Activated naive CD8-positive, alpha-beta T cell treated with anti-CD3 and anti-CD28 coated beads, Interleukin-2, amount 10 ng/mL, durations not matched to agents 7 days and 5 days (primary cell): Measurements from ENCODE around the gene SYTL3. TPM values are rescaled to one million over a fixed set of nuclear protein-coding genes. Genes with fewer than 3 reads are reported as not detected.
A peak's percentile ranks its signal among the peaks of the same experiment; 100 is the strongest.
"Not testable (repeated sequence)": the region's sequence is repeated elsewhere in the genome, so short reads cannot be mapped to it uniquely, and the experiment has no call there.

Experiments used
- ATAC-seq: fragments of 150-1000 bp; cut with Tn5 transposase; one replicate; pipeline ENCODE4 v1.10.0; 2021; ENCODE audit warnings: low read depth, moderate library complexity
- POLR2A ChIA-PET: fragments of 350-600 bp; sonication (Branson Sonifier 250); formaldehyde crosslinking; loops from one replicate; lab custom pipeline; 2021; ENCODE audit warnings: antibody characterized with exemption; lab: Charles Lee
- DNase-seq: peaks from one replicate; pipeline ENCODE4 v3.0.0; 2021
- H3K27ac Mint-ChIP-seq: one replicate; pipeline ENCODE4 v1.8.0; 2022; ENCODE audit warnings: mild to moderate bottlenecking, mixed read lengths
- H3K27me3 Mint-ChIP-seq: one replicate; pipeline ENCODE4 v1.8.0; 2022; ENCODE audit warnings: mild to moderate bottlenecking, moderate library complexity, mixed read lengths
- H3K36me3 Mint-ChIP-seq: one replicate; pipeline ENCODE4 v1.8.0; 2021; ENCODE audit warnings: mild to moderate bottlenecking, mixed read lengths
- H3K4me1 Mint-ChIP-seq: one replicate; pipeline ENCODE4 v1.8.0; 2021; ENCODE audit warnings: mixed read lengths
- H3K4me3 Mint-ChIP-seq: one replicate; pipeline ENCODE4 v1.8.0; 2022; ENCODE audit warnings: mild to moderate bottlenecking, moderate library complexity, mixed read lengths
- H3K9me3 Mint-ChIP-seq: one replicate; pipeline ENCODE4 v1.8.0; 2021; ENCODE audit warnings: mixed read lengths
- total RNA-seq, 2 experiments: library from RNA; stranded (reverse); gene quantifications; one replicate each; pipeline ENCODE4 v1.2.3, GENCODE V29; 2021

Gene SYTL3
- total RNA-seq, 2 experiments from 2014 or later: 65.3 to 71.7 TPM

GRCh38 chr6:158627168-158627939, 22.5 kb upstream of the SYTL3 start:
- POLR2A ChIA-PET: no interaction called here
- Mint-ChIP-seq H3K9me3 (no peaks in the 10 kb centered on the region), H3K4me1 (peaks cover 14% of the 10 kb centered on the region), H3K27me3 (no peaks in the 10 kb centered on the region), H3K36me3 (peaks cover 26% of the 10 kb centered on the region), H3K27ac (peak overlapping the region; percentile 1), H3K4me3 (no peak overlapping the region)
- ATAC-seq (no peak), DNase-seq (no peak)

- POLR2A ChIA-PET: no interaction called here
These were observed 22.0 kb upstream of the SYTL3 start for GRCh38 chr6:158627940-158628211.

GRCh38 chr6:158628542-158628941, 21.3 kb upstream of the SYTL3 start:
- Mint-ChIP-seq H3K27me3 (no peaks in the 10 kb centered on the region), H3K9me3 (no peaks in the 10 kb centered on the region), H3K4me1 (peaks cover 17% of the 10 kb centered on the region), H3K4me3 (no peak overlapping the region), H3K36me3 (peaks cover 27% of the 10 kb centered on the region), H3K27ac (no peak overlapping the region)
- ATAC-seq: no peak
- no peak for DNase-seq
- POLR2A ChIA-PET: interaction anchor here (1.1 kb wide), 1 partner anchor 357 kb away, joined by 3 read pairs; no protein-coding TSS in a partner anchor

More at GRCh38 chr6:158627940-158628211, 22.0 kb upstream of the SYTL3 start:
- Mint-ChIP-seq H3K27me3 (no peaks in the 10 kb centered on the region), H3K27ac (no peak overlapping the region), H3K4me3 (no peak overlapping the region), H3K9me3 (no peaks in the 10 kb centered on the region), H3K4me1 (peaks cover 14% of the 10 kb centered on the region), H3K36me3 (peaks cover 24% of the 10 kb centered on the region)
- no peak for ATAC-seq
- no peak for DNase-seq

GRCh38 chr6:158629367-158630221, 20.3 kb upstream of the SYTL3 start:
- H3K27me3 Mint-ChIP-seq: no peaks in the 10 kb centered on the region
- peaks cover 16% of the 10 kb centered on the region for H3K4me1 Mint-ChIP-seq
- DNase-seq: no peak
- no peak for ATAC-seq
- no peaks in the 10 kb centered on the region for H3K9me3 Mint-ChIP-seq
- H3K4me3 Mint-ChIP-seq: no peak overlapping the region
- POLR2A ChIA-PET: interaction anchor here (1.1 kb wide), 1 partner anchor 20 kb away, joined by 3 read pairs; no protein-coding TSS in a partner anchor
- H3K36me3 Mint-ChIP-seq: peaks cover 27% of the 10 kb centered on the region
- peak overlapping the region; percentile 37 for H3K27ac Mint-ChIP-seq

- Mint-ChIP-seq H3K36me3 (peaks cover 29% of the 10 kb centered on the region), H3K4me1 (peaks cover 29% of the 10 kb centered on the region), H3K4me3 (no peak overlapping the region), H3K27me3 (no peaks in the 10 kb centered on the region), H3K9me3 (no peaks in the 10 kb centered on the region), H3K27ac (peak overlapping the region; percentile 66)
- no peak for DNase-seq
- POLR2A ChIA-PET: interaction anchor here (1.1 kb wide), 1 partner anchor 13 kb away, joined by 3 read pairs; no protein-coding TSS in a partner anchor
- ATAC-seq: no peak
These were observed 18.8 kb upstream of the SYTL3 start for GRCh38 chr6:158630938-158631616.

GRCh38 chr6:158631678-158632537, 17.9 kb upstream of the SYTL3 start:
- Mint-ChIP-seq H3K4me1 (peaks cover 36% of the 10 kb centered on the region), H3K27me3 (no peaks in the 10 kb centered on the region), H3K27ac (peak overlapping the region; percentile 66), H3K36me3 (peaks cover 30% of the 10 kb centered on the region), H3K9me3 (no peaks in the 10 kb centered on the region), H3K4me3 (no peak overlapping the region)
- ATAC-seq (no peak), DNase-seq (no peak)
- POLR2A ChIA-PET: interaction anchor here (1.1 to 4.0 kb wide), 2 partner anchors 12 kb away, joined by 3 to 19 read pairs; partner anchors contain the start of gene DYNLT1

- H3K9me3 Mint-ChIP-seq, DNase-seq, H3K4me3 Mint-ChIP-seq, H3K27me3 Mint-ChIP-seq, ATAC-seq: not testable (repeated sequence)
- Mint-ChIP-seq H3K27ac (peak overlapping the region; percentile 5), H3K36me3 (peaks cover 34% of the 10 kb centered on the region), H3K4me1 (peaks cover 39% of the 10 kb centered on the region)
- POLR2A ChIA-PET: interaction anchor here (4.0 kb wide), 1 partner anchor 11 kb away, joined by 19 read pairs; the partner anchor contains the start of gene DYNLT1
These were observed 17.2 kb upstream of the SYTL3 start for GRCh38 chr6:158632538-158633119.

GRCh38 chr6:158633127-158633526, 16.7 kb upstream of the SYTL3 start:
- DNase-seq: no peak
- POLR2A ChIA-PET: interaction anchor here (4.0 kb wide), 1 partner anchor 11 kb away, joined by 19 read pairs; the partner anchor contains the start of gene DYNLT1
- Mint-ChIP-seq H3K27me3 (no peaks in the 10 kb centered on the region), H3K4me1 (peaks cover 39% of the 10 kb centered on the region), H3K4me3 (no peak overlapping the region), H3K36me3 (peaks cover 34% of the 10 kb centered on the region), H3K27ac (peak overlapping the region; percentile 34), H3K9me3 (no peaks in the 10 kb centered on the region)
- ATAC-seq: no peak

GRCh38 chr6:158634695-158635426, 15.0 kb upstream of the SYTL3 start:
- no peak for DNase-seq
- peak overlapping the region; percentile 22 for H3K4me3 Mint-ChIP-seq
- H3K27me3 Mint-ChIP-seq: no peaks in the 10 kb centered on the region
- H3K27ac Mint-ChIP-seq: peak overlapping the region; percentile 70
- no peaks in the 10 kb centered on the region for H3K9me3 Mint-ChIP-seq
- POLR2A ChIA-PET: interaction anchor here (4.0 kb wide), 1 partner anchor 9 kb away, joined by 19 read pairs; the partner anchor contains the start of gene DYNLT1
- H3K4me1 Mint-ChIP-seq: peaks cover 50% of the 10 kb centered on the region
- peak; percentile 50 for ATAC-seq
- peaks cover 33% of the 10 kb centered on the region for H3K36me3 Mint-ChIP-seq

GRCh38 chr6:158635427-158636073, 14.3 kb upstream of the SYTL3 start:
- Mint-ChIP-seq H3K27ac (peak overlapping the region; percentile 70), H3K4me1 (peaks cover 54% of the 10 kb centered on the region), H3K36me3 (peaks cover 37% of the 10 kb centered on the region), H3K9me3 (no peaks in the 10 kb centered on the region), H3K4me3 (peak overlapping the region; percentile 22), H3K27me3 (no peaks in the 10 kb centered on the region)
- ATAC-seq: no peak
- POLR2A ChIA-PET: interaction anchor here (0.7 to 4.0 kb wide), 2 partner anchors 8 to 1131 kb away, joined by 4 to 19 read pairs; partner anchors contain the start of gene DYNLT1
- no peak for DNase-seq

- POLR2A ChIA-PET: no interaction called here
- ATAC-seq (no peak), DNase-seq (no peak)
- H3K27me3 Mint-ChIP-seq: no peaks in the 10 kb centered on the region
- H3K9me3 Mint-ChIP-seq: no peaks in the 10 kb centered on the region
- no peak overlapping the region for H3K27ac Mint-ChIP-seq
- H3K36me3 Mint-ChIP-seq: peaks cover 39% of the 10 kb centered on the region
- H3K4me3 Mint-ChIP-seq: no peak overlapping the region
- H3K4me1 Mint-ChIP-seq: peaks cover 54% of the 10 kb centered on the region
These were observed 13.1 kb upstream of the SYTL3 start for GRCh38 chr6:158636778-158637177.
